GM10248 (cell line): ENCODE results near the gene RAPGEF6.
A peak's percentile ranks its signal among the peaks of the same experiment; 100 is the strongest.

Source experiments
- CTCF ChIA-PET: fragments of 300-600 bp; sonication (Branson Sonifier 250); formaldehyde crosslinking; extraction: SDS; loops from one replicate; lab custom pipeline; 2021; ENCODE audit warnings: antibody characterized with exemption; lab: Yijun Ruan, JAX
- POLR2A ChIA-PET: fragments of 350-650 bp; sonication (Branson Sonifier 250); formaldehyde crosslinking; extraction: SDS; loops from one replicate; lab custom pipeline; 2020; ENCODE audit warnings: antibody characterized with exemption; lab: Yijun Ruan, JAX
- DNase-seq: peaks from one replicate; pipeline ENCODE4 v3.0.0; 2012; ENCODE audit errors: extremely low spot score
- TF ChIP-seq, protein P1 (sequence below): IDR thresholded peaks from 2 replicates; pipeline ENCODE4 v1.5.1; 2012; ENCODE audit warnings: mild to moderate bottlenecking, low read depth; ENCODE audit errors: extremely low read depth, missing control alignments, control extremely low read depth

Gene RAPGEF6

DNA sequence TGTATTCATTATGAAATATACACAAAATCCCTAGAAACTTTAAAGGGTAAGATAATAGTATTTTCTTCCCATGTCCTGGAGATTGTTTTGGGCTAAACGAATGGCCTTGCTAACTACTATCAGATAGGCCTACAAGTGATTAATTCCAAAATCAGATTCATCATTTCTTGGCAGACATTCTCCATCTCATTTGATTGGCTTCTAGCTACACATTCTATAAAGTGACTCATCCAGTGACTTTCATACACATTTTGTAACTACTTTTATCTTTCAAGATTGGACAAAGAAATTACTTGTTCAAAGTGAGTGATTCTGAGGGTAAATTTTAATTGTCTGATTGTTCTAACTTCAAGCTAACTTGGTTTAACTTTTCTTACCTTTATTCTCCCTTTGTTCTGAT is 93.3 kb downstream of the RAPGEF6 start:
- TF ChIP-seq, protein P1, sequence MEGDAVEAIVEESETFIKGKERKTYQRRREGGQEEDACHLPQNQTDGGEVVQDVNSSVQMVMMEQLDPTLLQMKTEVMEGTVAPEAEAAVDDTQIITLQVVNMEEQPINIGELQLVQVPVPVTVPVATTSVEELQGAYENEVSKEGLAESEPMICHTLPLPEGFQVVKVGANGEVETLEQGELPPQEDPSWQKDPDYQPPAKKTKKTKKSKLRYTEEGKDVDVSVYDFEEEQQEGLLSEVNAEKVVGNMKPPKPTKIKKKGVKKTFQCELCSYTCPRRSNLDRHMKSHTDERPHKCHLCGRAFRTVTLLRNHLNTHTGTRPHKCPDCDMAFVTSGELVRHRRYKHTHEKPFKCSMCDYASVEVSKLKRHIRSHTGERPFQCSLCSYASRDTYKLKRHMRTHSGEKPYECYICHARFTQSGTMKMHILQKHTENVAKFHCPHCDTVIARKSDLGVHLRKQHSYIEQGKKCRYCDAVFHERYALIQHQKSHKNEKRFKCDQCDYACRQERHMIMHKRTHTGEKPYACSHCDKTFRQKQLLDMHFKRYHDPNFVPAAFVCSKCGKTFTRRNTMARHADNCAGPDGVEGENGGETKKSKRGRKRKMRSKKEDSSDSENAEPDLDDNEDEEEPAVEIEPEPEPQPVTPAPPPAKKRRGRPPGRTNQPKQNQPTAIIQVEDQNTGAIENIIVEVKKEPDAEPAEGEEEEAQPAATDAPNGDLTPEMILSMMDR: no peak
- no peak for DNase-seq
- POLR2A ChIA-PET: no interaction called here
- CTCF ChIA-PET: interaction anchor here (0.7 to 2.7 kb wide), 5 partner anchors 8 to 36 kb away, joined by 3 to 11 read pairs (median 3); no protein-coding TSS in a partner anchor

DNA sequence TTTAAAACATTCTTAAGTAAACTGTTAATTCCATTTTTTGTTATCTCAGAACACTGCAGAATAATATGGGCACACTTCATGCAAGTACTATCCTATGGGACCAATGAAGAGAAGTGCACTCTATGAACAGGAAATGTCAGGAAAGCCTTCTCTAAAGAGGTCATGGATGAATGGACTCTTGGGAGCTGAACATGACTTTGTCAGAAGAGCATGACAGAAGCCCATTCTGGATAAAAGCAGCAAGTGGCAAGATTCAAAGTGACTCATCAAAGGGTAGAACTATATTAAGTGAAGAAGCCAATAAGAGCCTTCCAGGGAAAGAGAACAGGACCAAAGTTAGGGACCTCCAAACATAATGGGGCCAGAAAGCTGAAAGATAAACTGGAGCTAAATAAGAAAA is 94.0 kb downstream of the RAPGEF6 start:
- CTCF ChIA-PET: interaction anchor here (1.6 kb wide), 1 partner anchor 48 kb away, joined by 6 read pairs; no protein-coding TSS in a partner anchor
- no peak for DNase-seq
- POLR2A ChIA-PET: no interaction called here
- TF ChIP-seq, protein P1: no peak

DNA sequence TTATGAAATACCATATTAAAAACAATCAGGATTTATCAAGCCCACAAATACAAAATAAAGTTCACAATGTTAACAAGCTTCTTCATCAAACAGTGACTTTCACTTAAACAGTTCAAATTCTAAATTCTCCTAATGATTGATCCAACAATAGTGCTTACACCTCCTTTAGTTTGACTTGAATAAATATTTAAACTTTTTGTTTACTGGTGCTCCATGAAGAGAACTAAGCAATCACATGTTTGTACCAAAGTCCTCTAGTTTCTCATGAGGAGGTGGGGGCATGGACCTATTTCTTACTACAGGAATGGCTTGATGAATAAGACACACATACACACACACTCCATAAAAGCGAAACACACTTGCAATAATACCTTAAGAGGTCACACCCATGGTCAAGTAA is 95.8 kb downstream of the RAPGEF6 start:
- TF ChIP-seq, protein P1: no peak
- CTCF ChIA-PET: interaction anchor here (0.8 kb wide), 1 partner anchor 48 kb away, joined by 3 read pairs; no protein-coding TSS in a partner anchor
- DNase-seq: no peak
- POLR2A ChIA-PET: no interaction called here

DNA sequence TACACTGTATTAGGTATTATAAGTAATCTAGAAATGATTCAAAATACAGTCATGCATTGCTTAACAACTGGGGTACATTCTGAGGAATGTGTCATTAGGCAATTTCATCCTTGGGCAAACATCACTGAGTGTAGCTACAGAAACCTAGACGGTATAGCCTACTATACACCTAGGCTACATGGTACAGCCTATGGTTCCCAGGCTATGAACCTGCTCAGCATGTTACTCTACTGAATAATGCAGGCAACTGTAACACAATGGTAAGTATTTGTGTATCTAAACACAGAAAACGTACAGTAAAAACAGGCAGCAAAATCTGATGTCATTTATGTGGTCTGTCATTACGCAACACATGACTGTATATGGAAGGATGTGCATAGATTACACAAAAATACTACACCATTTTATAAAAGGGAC is 96.8 kb downstream of the RAPGEF6 start:
- POLR2A ChIA-PET: no interaction called here
- DNase-seq: no peak
- TF ChIP-seq, protein P1: no peak
- CTCF ChIA-PET: interaction anchor here (0.6 to 1.5 kb wide), 3 partner anchors 12 to 27 kb away, joined by 3 read pairs; no protein-coding TSS in a partner anchor

DNA sequence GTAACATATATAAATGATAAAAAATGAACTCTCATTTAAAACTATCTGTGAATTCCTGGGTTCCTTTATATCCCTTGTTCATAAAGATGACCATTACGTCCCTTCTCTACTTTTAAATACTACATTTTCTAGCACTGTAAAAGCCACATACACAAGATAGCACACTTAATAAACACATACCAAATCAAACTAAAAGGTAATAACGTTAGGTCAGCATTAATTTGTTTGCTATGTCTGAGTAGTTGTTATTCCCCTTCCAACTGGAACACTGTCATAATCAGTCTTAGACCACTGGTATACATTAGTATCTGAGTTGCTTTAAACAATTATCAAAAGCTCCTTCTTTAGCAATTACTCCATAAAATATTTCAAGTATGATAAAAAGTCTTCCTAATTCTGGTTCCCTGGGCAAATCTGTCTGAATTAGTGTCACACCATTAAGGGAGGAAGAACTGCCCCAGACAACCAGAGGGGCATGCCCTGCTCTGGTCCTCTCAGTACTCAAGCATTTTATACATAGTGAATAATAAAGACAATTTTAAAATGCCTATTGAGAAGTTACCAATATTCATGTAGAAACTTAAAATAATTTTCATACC is 98.1 kb downstream of the RAPGEF6 start:
- no peak for DNase-seq
- CTCF ChIA-PET: interaction anchor here (1.5 kb wide), 1 partner anchor 28 kb away, joined by 3 read pairs; no protein-coding TSS in a partner anchor
- POLR2A ChIA-PET: interaction anchor here (1.0 kb wide), 1 partner anchor 95 kb away, joined by 3 read pairs; no protein-coding TSS in a partner anchor
- TF ChIP-seq, protein P1: no peak

DNA sequence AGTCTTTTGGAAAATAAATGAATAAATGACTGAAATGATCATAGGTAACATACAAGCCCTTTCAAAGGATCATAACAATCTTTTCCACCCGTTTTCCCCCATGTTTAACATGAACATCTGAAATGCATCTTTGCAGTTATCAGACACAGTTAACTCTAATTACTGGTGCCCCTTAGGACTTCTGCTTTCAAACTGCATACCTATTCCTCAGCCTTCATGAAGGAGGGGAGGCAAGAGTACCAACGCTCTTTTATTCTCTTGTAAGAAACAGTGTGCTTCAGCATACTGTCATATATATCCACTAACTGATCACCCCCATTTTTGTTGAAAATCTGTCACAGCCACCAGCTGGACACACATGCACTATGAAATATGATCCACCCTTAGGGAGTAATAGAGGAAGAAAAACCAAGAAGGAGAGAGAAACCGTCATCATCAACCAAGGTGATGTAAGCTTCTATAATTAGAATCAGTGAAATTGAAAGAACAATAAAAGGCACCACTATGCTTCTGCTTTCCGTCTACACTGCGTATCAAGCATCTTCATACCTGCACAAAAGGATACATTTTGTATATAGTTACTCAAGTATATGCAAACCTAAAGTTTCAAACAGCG is 98.7 kb downstream of the RAPGEF6 start:
- ChIA-PET CTCF (no interaction called here), POLR2A (interaction anchor here (1.0 kb wide), 1 partner anchor 96 kb away, joined by 3 read pairs; no protein-coding TSS in a partner anchor)
- TF ChIP-seq, protein P1: no peak
- peak; percentile 70 for DNase-seq
